Stomach (tissue), 9 donors: ENCODE data around the gene DENND4A. TPM values are rescaled to one million over a fixed set of nuclear protein-coding genes. Genes with fewer than 3 reads are reported as not detected.
"Not testable (repeated sequence)": the region's sequence is repeated elsewhere in the genome, so short reads cannot be mapped to it uniquely, and the experiment has no call there.

ENCODE experiments used
- DNase-seq, 2 donors: peaks; one replicate each; pipeline versions ENCODE4 v3.0.0 to v3.0.0-alpha.2; 2013 to 2019
- H3K27ac ChIP-seq, 5 donors: fragments of 200-600 bp in 4 of 5; sonication (generic) in 4 of 5; one replicate each; pipeline ENCODE4 v1.5.1; 2013 to 2019; ENCODE audit warnings: mild to moderate bottlenecking in 1 of 5, moderate library complexity in 1 of 5
- H3K27me3 ChIP-seq, 3 donors: fragments of 200-600 bp; sonication (generic); one replicate each; pipeline ENCODE4 v1.5.1; 2017 to 2019; ENCODE audit warnings: mixed run types in 1 of 3
- H3K36me3 ChIP-seq, 4 donors: fragments of 200-600 bp; sonication (generic); 1 replicate in 3 of 4; 2 replicates in 1 of 4; pipeline ENCODE4 v1.5.1; 2016 to 2019
- H3K4me1 ChIP-seq, 4 donors: fragments of 200-600 bp; sonication (generic); one replicate each; pipeline ENCODE4 v1.5.1; 2016 to 2019
- H3K4me3 ChIP-seq, 4 donors: fragments of 200-600 bp; sonication (generic) in 3 of 4; one replicate each; pipeline ENCODE4 v1.5.1; 2016 to 2019; ENCODE audit warnings: mild to moderate bottlenecking in 1 of 4
- H3K9me3 ChIP-seq, 4 donors: fragments of 200-600 bp; sonication (generic); one replicate each; pipeline ENCODE4 v1.5.1; 2016 to 2019
- CTCF ChIP-seq, 7 experiments: fragments of 450-650 bp in 4 of 7; fragments of 200-600 bp in 3 of 7; sonication (generic) in 3 of 7; IDR thresholded peaks; one replicate each; pipeline ENCODE4 v1.5.1; 2016 to 2019; ENCODE audit warnings: antibody characterized with exemption in 7 of 7, control low read depth in 2 of 7, mild to moderate bottlenecking in 1 of 7
- EP300 ChIP-seq: sonication (generic); formaldehyde crosslinking; IDR thresholded peaks from one replicate; pipeline ENCODE4 v1.6.1; 2017; ENCODE audit warnings: antibody characterized with exemption
- POLR2A ChIP-seq, 4 donors: fragments of 450-650 bp; IDR thresholded peaks; one replicate each; pipeline ENCODE4 v1.6.1; 2016; ENCODE audit warnings: antibody characterized with exemption in 4 of 4, control low read depth in 2 of 4, mild to moderate bottlenecking in 1 of 4, moderate library complexity in 1 of 4
- POLR2AphosphoS5 ChIP-seq, 3 donors: sonication (generic); formaldehyde crosslinking; IDR thresholded peaks; one replicate each; pipeline ENCODE4 v1.6.1; 2016; ENCODE audit warnings: antibody characterized with exemption in 3 of 3
- WGBS, 5 donors: extraction: QIAGEN DNeasy Blood & Tissue Kit in 3 of 5; methylation state at CpG; one replicate each; pipeline versions ENCODE4 v1.1.5 to v1.1.7; 2013 to 2018; 5-methylcytosine and 5-hydroxymethylcytosine counted together
- intact Hi-C: fragments of 100-400 bp; cut with DNase I; formaldehyde crosslinking; loops from one replicate; pipeline ENCODE4 v1.15.1; 2023; ENCODE audit warnings: low total_unique reads
- polyA plus RNA-seq, 3 donors: library from polyadenylated mRNA; stranded (reverse); fragments of 200-250 nt; gene quantifications; one replicate each; pipeline ENCODE4 v1.2.3, GENCODE V29; 2013
- total RNA-seq, 5 donors: library from RNA; depleted of rRNA; stranded (reverse); fragments of >200 nt; gene quantifications; one replicate each; pipeline versions ENCODE4 v1.1.0 to v1.2.3, GENCODE V29; 2014 to 2016
- donor health status: healthy with polysubstance abuse.
- donor health status: Bipolar disorder and iron deficiency.
- donor health status: healthy.

The DENND4A gene
- total and polyA plus RNA-seq, 8 donors, result 5.0 to 60.6 (median 24.2) TPM

GRCh38 chr15:65822316-65822715 is 30.2 kb upstream of the DENND4A start:
- H3K9me3 ChIP-seq, result no peaks in the 10 kb centered on the region
- no peak for DNase-seq
- 79 to 87% (median 80%) methylated on average over 3 of the region's 3 CpGs for WGBS, 5 donors
- H3K36me3 ChIP-seq, result no peaks in the 10 kb centered on the region
- no peak for TF ChIP-seq EP300
- TF ChIP-seq POLR2A (IDR thresholded peaks at IDR 0.05), result no peak
- no peak for TF ChIP-seq CTCF (IDR thresholded peaks at IDR 0.05)
- no peak for TF ChIP-seq POLR2AphosphoS5 (IDR thresholded peaks at IDR 0.05)
- no peak overlapping the region for H3K4me3 ChIP-seq
- no peaks in the 10 kb centered on the region for H3K27me3 ChIP-seq
- peaks cover 0 to 23% (median 3%) of the 10 kb centered on the region in 4 donors for H3K4me1 ChIP-seq
- intact Hi-C loops, result no loop called here
- no peak overlapping the region for H3K27ac ChIP-seq

- Histone ChIP-seq H3K36me3 (no peaks in the 10 kb centered on the region), H3K27ac (no peak overlapping the region), H3K9me3 (no peaks in the 10 kb centered on the region), H3K4me3 (no peak overlapping the region), H3K27me3 (no peaks in the 10 kb centered on the region), H3K4me1 (peaks cover 0 to 18% (median 3%) of the 10 kb centered on the region in 4 donors)
- DNase-seq, result no peak
- intact Hi-C loops, result no loop called here
- TF ChIP-seq POLR2A (IDR thresholded peaks at IDR 0.05), result no peak
Measured at GRCh38 chr15:65821070-65821469, 29.0 kb upstream of the DENND4A start.

GRCh38 chr15:65819563-65819960 is 27.5 kb upstream of the DENND4A start:
- Histone ChIP-seq H3K4me3 (no peak overlapping the region), H3K4me1 (peaks cover 0 to 12% (median 3%) of the 10 kb centered on the region in 4 donors), H3K27ac (peak overlapping the region in 2 of 5 donors; percentile 2 to 35), H3K36me3 (no peaks in the 10 kb centered on the region), H3K9me3 (no peaks in the 10 kb centered on the region), H3K27me3 (no peaks in the 10 kb centered on the region)
- DNase-seq, result no peak
- 85 to 95% (median 88%) methylated on average over 3 of the region's 3 CpGs for WGBS, 5 donors
- intact Hi-C loops, result no loop called here
- TF ChIP-seq POLR2A (IDR thresholded peaks at IDR 0.05), result no peak
- TF ChIP-seq POLR2AphosphoS5 (IDR thresholded peaks at IDR 0.05), result no peak
- TF ChIP-seq EP300, result no peak
- no peak for TF ChIP-seq CTCF (IDR thresholded peaks at IDR 0.05)

- Histone ChIP-seq H3K27me3 (no peaks in the 10 kb centered on the region), H3K27ac (peak overlapping the region in 2 of 5 donors; percentile 9 to 35), H3K4me1 (peaks cover 0 to 9% (median under 1%) of the 10 kb centered on the region in 4 donors), H3K4me3 (no peak overlapping the region), H3K36me3 (no peaks in the 10 kb centered on the region), H3K9me3 (no peaks in the 10 kb centered on the region)
- intact Hi-C loops, result no loop called here
- peak in 1 of 2 donors; percentile 81 for DNase-seq
- 46 to 54% (median 50%) methylated on average over 4 of the region's 4 CpGs for WGBS, 5 donors
- TF ChIP-seq POLR2AphosphoS5 (IDR thresholded peaks at IDR 0.05), result no peak
- TF ChIP-seq EP300, result no peak
- no peak for TF ChIP-seq POLR2A (IDR thresholded peaks at IDR 0.05)
- TF ChIP-seq CTCF (IDR thresholded peaks at IDR 0.05), result no peak
Measured at GRCh38 chr15:65818927-65819562, 27.0 kb upstream of the DENND4A start.

GRCh38 chr15:65816441-65816840 is 24.3 kb upstream of the DENND4A start:
- Histone ChIP-seq H3K9me3 (peaks cover 0 to 8% (median 0%) of the 10 kb centered on the region in 4 donors), H3K27me3 (no peaks in the 10 kb centered on the region), H3K27ac (no peak overlapping the region), H3K36me3 (no peaks in the 10 kb centered on the region), H3K4me3 (no peak overlapping the region), H3K4me1 (peaks cover 0 to 7% (median 0%) of the 10 kb centered on the region in 4 donors)
- intact Hi-C loops, result no loop called here
- 87 to 97% (median 88%) methylated on average over 3 of the region's 3 CpGs for WGBS, 5 donors
- TF ChIP-seq POLR2AphosphoS5 (IDR thresholded peaks at IDR 0.05) (no peak), POLR2A (IDR thresholded peaks at IDR 0.05) (no peak), CTCF (IDR thresholded peaks at IDR 0.05) (no peak), EP300 (no peak)
- DNase-seq, result no peak

GRCh38 chr15:65816008-65816407 is 23.9 kb upstream of the DENND4A start:
- WGBS, 5 donors, result 65 to 82% (median 70%) methylated on average over 4 of the region's 4 CpGs
- H3K9me3 ChIP-seq, H3K4me1 ChIP-seq, H3K36me3 ChIP-seq, DNase-seq, H3K4me3 ChIP-seq, H3K27me3 ChIP-seq, intact Hi-C loops, H3K27ac ChIP-seq: not testable (repeated sequence)

- DNase-seq, H3K4me3 ChIP-seq, H3K27me3 ChIP-seq, H3K4me1 ChIP-seq, H3K27ac ChIP-seq, H3K36me3 ChIP-seq, intact Hi-C loops, H3K9me3 ChIP-seq: not testable (repeated sequence)
- 63 to 81% (median 76%) methylated on average over 4 of the region's 4 CpGs for WGBS, 5 donors
Measured at GRCh38 chr15:65814271-65814670, 22.2 kb upstream of the DENND4A start.
